Ecto neural progenitor cell (in vitro differentiated cells): ENCODE measurements around the gene CXCR6.
A peak's percentile ranks its signal among the peaks of the same experiment; 100 is the strongest.

ENCODE experiments used
- DNase-seq: peaks from one replicate; pipeline ENCODE4 v3.0.0-alpha.2; 2018; ENCODE audit warnings: low spot score

The CXCR6 gene

GRCh38 chr3:45922950-45923590 lies 20.2 kb upstream of the CXCR6 start:
- no peak for DNase-seq

- DNase-seq: no peak
Observed at GRCh38 chr3:45923755-45924154, 19.5 kb upstream of the CXCR6 start.

DNA sequence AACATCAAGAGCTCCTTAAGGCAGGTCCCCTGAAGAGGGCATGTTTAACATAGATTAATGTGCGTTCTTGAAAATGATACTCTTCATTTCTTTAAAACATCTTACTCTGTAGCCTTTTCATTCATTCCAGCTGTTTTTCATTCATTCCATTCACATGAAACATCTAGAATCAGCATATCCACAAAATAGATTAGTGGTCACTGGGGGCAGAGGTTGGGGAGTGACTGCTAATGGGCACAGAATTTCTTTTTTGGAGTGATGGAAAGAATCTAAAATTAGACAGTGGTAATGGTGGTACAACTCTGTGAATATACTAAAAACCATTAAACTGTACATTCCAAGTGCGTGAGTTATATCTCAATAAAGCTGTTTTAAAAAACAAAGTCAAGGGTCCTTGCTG lies 15.4 kb upstream of the CXCR6 start:
- no peak for DNase-seq

- DNase-seq: no peak
Observed at GRCh38 chr3:45929042-45929679, 14.1 kb upstream of the CXCR6 start.

- no peak for DNase-seq
Observed at GRCh38 chr3:45931496-45931895, 11.8 kb upstream of the CXCR6 start.

GRCh38 chr3:45932112-45932511 lies 11.2 kb upstream of the CXCR6 start:
- DNase-seq: no peak

DNA sequence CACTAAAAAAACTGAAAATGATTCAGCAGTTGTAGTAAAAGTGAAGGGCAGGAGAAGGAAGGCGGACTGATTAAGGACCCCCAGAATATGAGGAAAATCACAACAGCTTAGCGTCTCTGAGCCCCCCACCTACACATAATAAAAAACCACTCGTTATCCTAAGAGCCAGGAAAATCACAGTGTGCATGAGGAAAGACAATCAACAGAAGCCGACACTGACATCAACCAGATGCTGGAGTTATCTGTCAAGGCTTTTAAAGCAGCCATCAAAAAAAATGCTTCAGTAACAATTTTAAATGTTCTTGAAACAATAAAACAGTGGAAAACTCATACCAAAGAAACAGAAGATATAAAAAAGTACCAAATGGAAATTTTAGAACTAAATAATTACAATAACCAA lies 9.7 kb upstream of the CXCR6 start:
- DNase-seq: no peak

- no peak for DNase-seq
Observed at GRCh38 chr3:45936261-45936660, 7.0 kb upstream of the CXCR6 start.

DNA sequence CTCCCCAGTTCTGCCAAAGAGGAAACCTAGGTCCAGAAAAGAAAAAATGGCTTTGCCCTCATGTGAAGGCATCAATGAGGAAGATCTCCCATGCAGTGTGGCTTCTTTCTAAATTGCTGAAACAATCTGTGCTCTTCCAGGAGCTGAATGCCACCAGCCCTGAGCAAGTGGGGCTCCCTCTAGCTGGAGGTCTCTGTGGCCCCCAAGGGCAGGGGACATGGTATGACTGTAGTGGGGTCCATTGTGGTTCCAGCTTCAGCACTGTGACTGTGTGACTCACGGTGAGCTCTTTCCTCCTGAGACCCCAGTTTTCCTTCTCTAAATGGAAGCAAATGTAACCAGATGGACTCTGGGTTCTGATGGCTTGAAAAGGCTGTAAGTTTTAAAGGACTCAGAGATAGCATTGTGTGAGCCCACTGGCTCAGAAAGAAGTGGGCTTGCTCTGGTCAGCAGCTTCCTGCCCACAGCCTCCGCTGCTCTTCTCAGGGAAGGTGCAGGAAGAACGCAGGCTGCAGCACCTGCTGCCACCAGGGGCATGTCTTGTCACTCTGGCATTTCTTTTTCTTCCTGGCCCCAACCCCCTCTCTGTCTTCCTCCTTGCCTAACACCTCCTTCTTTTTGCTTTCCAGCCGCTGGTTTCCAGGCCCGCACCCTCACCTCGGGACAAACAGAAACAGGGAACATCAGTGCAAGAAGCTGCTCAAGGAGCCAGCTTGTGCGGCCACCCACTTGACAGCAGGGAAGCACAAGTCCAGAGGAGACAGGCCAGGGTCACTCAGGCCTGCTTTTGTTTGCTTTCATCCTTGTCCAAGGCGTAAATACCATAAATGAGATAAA lies 5.8 kb upstream of the CXCR6 start:
- DNase-seq: no peak

DNA sequence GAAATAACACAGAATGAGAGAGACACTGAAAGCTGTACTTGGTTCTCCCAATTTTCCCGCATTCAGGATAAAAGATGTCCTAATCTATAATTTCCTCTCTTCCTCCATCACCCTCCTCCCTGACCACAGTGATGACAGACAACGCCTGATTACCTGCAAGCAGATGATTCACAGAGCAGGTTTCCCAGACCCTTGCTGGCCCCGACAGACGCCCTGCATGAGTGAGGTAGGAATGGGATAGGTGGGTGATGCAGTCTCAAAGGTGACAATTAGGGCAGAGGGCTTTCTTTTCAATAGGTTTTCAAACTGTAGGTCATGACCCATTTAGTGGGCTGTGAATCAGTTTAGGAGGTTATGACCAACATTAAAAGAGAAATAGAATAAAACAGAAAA lies 5.2 kb upstream of the CXCR6 start:
- no peak for DNase-seq

GRCh38 chr3:45938864-45939263 lies 4.4 kb upstream of the CXCR6 start:
- DNase-seq: peak; percentile 77

GRCh38 chr3:45939341-45939771 lies 3.9 kb upstream of the CXCR6 start:
- DNase-seq: no peak

DNA sequence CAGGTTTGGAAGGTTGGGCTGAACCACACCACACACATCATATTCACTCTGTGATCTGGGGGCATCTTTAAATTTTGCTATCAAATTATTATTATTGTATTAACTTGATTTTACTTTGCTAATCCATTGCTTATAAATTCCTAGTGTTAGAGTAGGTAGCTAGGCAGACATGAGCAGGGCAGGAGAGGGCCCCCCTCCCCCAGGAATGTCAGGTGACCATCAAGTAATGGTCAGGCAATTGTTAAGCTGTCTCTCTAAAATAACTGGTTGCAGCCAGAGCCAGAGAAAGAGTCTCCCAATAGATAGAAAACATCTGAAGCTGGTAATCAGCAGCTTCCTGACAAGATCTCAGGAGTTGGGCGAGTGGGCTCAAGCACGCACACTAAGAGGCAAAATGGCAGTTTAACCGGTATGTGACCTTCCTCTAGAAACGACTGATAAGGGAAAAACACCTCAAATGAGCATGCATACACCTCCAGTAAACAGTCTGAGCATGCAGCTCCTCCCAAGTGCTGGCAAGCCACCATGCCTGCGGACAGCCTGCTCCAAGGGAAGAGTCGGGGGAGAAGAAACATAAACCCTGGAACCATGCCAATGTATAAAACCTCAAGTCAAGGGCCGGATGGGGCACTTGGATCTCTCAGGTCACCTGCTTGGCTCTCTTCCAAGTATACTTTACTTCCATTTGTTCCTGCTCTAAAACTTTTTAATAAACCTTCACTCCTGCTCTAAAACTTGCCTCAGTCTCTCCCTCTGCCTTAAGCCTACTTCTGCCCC lies 3.1 kb upstream of the CXCR6 start:
- DNase-seq: no peak

DNA sequence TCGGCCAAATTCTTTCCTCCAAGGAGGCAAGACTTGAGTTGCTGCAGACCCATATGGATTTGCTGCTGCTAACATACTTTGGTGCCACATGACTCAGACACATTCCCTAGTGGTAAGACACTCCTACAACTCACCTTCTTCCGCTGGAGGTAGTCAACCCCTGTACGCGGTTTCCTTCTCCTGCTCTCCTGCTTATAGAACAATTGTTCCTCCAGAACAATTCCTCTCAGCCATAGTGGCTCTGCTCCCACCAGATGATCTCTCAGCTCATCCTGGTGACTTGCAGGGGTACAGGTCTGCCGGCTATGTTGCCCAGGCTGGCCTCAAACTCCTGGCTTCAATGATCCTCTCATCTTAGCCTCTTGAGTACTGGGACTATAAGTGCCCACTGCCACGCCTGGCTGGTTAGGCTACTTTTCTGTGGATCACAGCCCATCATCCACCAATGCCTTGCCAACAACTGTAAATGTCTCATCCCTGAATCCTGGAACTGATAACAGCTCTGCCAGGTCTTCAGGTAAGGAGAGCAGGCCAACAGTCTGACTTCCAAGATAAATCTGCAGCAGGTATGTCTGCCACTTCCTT lies 2.4 kb upstream of the CXCR6 start:
- no peak for DNase-seq

GRCh38 chr3:45942051-45942825 lies 1.0 kb upstream of the CXCR6 start:
- no peak for DNase-seq

- DNase-seq: no peak
Observed at GRCh38 chr3:45944830-45945620, 1.8 kb downstream of the CXCR6 start.

GRCh38 chr3:45946307-45946706 lies 3.0 kb downstream of the CXCR6 start:
- DNase-seq: no peak

- no peak for DNase-seq
Observed at GRCh38 chr3:45946875-45947274, 3.6 kb downstream of the CXCR6 start.

DNA sequence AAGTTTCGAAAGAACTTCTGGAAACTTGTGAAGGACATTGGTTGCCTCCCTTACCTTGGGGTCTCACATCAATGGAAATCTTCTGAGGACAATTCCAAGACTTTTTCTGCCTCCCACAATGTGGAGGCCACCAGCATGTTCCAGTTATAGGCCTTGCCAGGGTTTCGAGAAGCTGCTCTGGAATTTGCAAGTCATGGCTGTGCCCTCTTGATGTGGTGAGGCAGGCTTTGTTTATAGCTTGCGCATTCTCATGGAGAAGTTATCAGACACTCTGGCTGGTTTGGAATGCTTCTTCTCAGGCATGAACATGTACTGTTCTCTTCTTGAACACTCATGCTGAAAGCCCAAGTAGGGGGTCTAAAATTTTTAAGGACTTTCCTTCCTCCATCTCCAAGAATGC lies 4.1 kb downstream of the CXCR6 start:
- no peak for DNase-seq

GRCh38 chr3:45948311-45948781 lies 5.1 kb downstream of the CXCR6 start:
- no peak for DNase-seq
